AG08396 (cell line): ENCODE measurements around the gene NFIB.

ENCODE experiments used
- DNase-seq: peaks from one replicate; pipeline ENCODE4 v3.0.0; 2012; ENCODE audit warnings: low spot score, mixed read lengths

Gene NFIB

DNA sequence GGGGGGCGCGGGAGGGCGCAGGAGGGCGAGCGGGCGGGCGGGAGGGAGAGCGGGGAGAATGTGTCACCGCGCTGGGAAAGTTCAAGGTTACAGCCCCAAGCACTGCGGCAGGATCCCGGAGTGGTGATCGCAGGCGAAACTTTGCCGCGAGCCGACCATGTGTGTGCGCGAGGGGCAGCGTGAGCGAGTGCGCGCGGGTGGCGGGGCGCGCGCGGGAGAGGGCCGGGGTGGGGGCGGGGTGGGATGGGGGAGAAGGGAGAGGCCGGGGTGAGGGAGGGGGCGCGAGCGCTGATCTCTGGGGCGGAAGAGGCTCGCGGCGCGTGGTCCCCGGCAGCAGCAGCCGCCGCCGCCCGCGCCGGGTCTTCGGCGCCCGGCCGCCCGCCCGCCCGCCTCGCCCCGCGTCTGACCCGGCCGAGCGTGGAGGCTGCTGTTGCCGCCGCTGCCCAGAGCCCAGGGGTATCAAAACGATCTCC, at the start of gene NFIB:
NFIB (minus strand) TSS at position 191 of the 473 bp plus-strand sequence. CDS start 630 bp downstream, outside the sequence.
- peak; percentile 42 for DNase-seq

- DNase-seq = no peak
These were observed 48.2 kb upstream of the NFIB start for GRCh38 chr9:14362175-14362574.

GRCh38 chr9:14361074-14361473, 47.1 kb upstream of the NFIB start:
- DNase-seq = no peak

GRCh38 chr9:14358523-14358922, 44.6 kb upstream of the NFIB start:
- no peak for DNase-seq

GRCh38 chr9:14356351-14357265, 42.7 kb upstream of the NFIB start:
- no peak for DNase-seq

GRCh38 chr9:14354201-14354600, 40.3 kb upstream of the NFIB start:
- DNase-seq = no peak

DNA sequence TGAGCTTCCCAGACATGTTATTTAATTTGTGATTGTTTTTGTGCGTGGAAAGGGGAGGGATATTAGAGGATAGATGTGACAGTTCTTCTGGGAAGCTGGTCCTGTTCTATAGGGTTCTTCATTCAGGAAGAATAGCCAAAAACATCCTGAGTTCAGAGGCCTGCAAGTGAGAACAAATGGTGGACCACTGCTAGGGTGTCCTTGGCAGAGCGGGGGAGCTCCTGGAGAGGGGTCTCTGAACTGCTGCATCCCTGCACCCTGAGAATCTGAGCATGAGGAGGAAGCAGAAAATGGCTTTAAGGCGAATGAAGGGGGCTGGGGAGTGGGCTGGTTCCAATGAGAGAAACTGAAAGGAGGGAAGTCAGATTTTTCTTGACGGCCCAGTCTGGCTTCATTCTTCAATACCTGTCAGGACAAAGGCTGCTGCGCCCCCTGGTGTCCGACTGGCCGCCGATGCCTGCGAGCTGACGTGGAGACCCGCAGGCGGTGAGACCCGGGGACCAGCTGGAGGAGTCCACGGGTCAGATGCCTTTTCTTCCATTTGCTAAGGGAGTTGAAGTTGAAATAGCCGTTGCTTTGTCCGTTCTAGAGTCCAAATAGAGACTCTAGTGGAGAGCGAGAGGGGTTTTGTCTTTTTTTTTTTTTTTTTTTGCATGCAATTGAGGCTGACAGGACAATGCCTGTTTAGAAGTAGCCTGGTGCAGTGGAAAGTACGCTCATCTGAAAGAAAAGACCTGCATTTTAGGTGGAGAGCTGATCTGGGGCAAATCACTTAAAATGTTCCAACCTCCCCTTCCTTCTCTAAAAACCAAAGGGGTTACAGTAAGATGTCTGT, 39.5 kb upstream of the NFIB start:
- peak; percentile 79 for DNase-seq

DNA sequence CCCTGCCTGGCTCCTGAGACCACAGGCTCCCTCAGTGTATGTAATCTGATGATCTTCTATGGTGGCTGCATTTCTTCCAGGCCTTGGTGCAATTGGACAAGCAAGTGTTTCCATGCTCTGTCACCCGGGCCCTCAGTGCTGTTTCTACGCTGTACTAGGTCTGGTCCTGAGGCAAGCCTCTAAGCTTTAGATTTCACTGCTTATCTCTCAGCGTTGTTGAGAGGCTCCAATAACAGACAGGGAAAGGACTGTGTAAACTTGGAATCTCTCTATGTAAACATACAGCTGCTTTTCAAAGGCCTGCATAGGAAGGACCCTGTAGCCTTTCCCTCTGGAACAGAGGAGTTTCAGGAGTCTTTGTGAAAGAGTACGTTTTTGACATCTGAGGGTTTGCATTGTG, 38.6 kb upstream of the NFIB start:
- DNase-seq = no peak

GRCh38 chr9:14351221-14351836, 37.4 kb upstream of the NFIB start:
- DNase-seq = no peak

DNA sequence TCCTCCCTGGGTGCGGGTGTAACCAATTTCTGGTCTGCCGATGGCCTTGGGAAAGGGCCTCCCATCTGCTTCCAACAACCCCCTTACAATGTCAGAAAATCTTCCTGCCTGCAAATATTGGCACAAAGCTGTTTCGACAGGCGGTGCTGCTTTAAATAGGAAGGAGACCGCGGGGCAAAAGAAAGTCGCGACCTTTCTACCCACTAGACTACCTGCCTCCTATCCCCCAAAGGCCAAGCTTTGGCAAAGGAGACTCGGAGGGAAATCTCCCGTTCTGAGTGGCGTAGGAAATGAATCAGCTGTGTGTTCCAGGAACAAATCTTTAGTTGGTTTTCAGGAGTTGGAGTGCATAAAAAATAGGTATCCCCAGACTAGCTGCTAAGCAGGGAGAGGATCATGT, 36.8 kb upstream of the NFIB start:
- no peak for DNase-seq

GRCh38 chr9:14350349-14350728, 36.4 kb upstream of the NFIB start:
- DNase-seq = no peak

GRCh38 chr9:14349447-14350348, 35.8 kb upstream of the NFIB start:
- DNase-seq = no peak

GRCh38 chr9:14349146-14349446, 35.2 kb upstream of the NFIB start:
- DNase-seq = no peak

DNA sequence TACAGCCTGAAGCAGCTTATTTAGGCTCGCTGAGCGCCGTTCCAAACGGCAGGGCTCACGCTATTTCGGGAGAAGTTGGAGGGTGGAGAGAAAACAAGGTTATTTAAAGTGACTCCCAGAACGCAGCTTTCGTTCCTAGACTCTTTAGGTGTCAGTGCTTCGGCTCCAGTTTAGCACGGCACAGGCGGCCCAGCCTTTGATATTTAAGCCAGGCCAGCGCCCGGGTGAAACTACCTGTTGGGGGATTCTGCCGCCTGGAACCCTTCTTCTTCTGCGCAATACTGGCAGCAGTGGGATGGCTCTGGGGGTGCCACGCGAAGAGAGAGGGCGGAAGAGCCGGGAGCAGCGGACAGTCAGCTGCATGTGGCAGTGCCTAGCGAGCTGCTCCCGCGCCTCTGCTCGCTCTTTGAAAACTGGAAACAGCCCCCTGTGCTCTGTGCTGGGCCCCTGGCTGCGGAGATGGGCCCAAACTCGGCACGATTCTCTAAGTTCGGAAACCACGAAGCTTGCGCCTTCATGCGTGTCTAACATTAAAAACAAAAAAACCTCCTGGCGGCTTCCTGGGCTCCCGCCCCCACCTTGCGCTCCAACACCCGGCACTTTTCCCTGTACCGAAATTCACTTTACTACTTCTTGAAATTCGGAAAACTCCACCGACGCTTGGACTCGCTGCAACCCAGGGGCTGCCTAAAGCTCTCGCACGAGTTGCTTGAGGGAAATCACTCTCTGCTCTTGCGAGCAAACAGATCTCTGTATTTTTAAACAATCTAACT, 34.6 kb upstream of the NFIB start:
- no peak for DNase-seq

GRCh38 chr9:14348123-14348372, 34.1 kb upstream of the NFIB start:
- no peak for DNase-seq

DNA sequence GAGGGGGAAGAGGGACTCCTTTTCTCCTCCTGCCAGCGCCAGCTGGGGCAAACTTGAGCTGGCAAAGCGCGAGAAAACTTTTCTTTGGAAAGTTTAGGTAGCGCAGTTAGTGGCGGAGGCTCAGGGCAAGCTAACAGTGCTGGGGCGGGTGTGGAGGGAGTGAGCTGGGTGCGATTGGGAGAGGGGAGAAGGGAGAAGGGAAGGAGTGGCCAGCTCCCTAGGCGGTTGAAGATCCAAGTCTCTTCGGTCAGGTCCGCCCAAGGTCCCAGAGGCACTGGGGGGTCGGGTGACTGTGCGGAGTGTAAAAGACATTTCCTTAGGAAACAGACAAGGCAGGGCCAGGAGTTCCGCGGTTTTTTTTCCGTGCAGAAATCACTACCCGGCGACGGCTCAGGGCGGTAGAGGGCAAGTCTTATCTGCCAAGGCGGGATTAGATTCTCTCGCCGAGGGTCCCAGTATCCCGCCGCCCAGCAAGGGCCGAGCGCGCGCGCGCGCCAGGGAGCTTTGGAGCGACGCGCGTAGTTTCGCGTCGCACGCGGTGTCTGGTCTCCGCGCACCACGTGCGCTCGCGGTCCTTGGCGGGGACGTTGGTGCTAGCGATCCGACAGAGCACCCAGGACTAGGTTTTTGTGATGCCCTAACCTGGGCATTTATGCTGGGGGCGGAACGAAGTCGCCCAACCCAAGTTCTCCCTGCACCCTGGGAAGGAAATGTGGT, 33.6 kb upstream of the NFIB start:
- no peak for DNase-seq

DNA sequence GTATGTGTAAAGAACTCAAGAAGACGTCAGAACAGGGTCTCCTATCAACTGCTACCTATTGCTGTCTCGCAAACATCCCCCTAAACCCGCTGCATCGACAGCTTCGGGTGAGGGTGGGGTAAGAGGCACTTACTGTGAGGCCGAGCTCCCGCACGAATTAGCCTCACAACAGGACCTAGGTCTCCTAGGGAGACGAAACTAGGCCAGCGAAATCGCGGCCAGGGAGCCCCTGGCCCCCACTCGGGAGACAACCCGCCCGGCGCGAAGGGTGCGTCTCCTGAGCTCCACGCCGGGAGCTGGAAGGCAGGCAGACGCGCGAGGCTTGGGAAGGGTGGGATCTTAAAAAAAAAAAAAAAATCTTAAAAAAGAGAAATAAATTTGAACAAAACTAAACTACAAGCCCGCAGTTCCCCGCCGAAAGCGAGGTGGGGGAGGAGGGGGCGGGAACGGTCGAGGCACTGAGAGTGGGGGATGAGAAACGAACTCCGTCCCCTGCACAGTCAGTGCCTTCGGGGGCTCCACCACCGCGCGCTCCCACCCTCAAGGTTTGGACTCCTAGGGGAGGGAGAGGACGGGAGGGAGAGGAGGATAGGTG, 33.0 kb upstream of the NFIB start:
- no peak for DNase-seq

GRCh38 chr9:14346231-14346791, 32.4 kb upstream of the NFIB start:
- no peak for DNase-seq

- DNase-seq = no peak
These were observed 31.7 kb upstream of the NFIB start for GRCh38 chr9:14345354-14346230.
